GM21390 (cell line): ENCODE results near the gene SOCS1.

Experiments used
- ATAC-seq: cut with Tn5 transposase; IDR thresholded peaks from one replicate; pipeline ENCODE4 v1.9.1; 2021; ENCODE audit not compliant: unreplicated experiment

Gene SOCS1

DNA sequence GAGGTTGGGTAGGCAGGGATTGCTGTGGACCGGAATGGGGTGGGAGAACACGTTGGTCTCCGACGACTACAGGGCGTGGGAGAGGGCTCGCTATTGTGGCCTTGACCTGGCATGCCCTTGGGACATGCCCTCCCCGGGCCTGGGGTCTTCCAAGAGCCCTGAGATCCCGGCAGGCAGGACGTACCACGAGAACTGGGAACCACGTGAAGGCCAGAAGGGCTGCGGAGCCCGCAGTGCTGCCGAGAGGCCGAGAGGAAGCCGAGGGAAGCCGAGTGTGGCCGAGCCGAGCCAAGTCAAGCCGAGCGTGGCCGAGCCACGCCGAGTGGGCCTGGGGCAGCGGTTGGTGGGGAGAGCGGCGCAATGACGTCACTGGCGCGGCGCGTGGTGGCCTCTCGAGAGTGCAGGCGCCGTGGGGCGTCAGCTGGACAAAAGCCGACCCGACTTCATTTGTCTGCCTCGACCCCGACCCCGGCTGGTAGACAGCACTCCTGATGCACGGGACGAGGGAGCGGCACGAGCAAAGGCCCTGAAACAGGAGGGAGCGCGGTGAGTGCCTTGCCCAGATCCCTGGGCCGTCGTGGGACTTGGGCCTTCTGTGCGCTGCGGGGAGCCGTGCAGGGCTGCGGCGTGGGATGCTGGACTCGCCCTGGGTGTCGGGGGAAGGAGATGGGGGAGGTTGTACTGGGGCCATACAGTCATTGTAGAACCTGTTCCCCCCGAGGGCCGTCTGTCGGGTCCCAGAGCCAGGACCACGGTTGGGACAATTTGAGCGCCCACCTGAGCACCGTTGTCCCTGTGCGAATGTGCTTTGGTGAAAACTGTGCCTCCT lies 6.6 kb downstream of the SOCS1 start:
- no peak for ATAC-seq

DNA sequence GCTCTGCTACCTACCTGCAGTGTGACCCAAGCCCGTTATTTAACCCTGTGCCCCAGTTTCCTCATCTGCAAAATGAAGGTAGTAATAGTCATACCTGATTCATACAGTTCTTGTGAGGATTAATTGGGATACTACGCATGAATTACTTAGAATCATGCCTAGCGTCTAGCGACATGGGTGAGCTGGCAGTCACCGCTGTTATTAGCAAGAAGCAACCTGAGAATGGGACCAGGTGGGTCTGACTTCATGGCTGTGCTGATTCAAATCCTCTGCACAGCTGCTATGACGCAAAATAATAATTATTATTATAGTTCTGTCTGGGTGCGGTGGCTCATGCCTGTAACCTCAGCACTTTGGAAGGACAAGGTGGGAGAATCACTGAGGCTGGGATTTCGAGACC lies 7.9 kb downstream of the SOCS1 start:
- no peak for ATAC-seq

DNA sequence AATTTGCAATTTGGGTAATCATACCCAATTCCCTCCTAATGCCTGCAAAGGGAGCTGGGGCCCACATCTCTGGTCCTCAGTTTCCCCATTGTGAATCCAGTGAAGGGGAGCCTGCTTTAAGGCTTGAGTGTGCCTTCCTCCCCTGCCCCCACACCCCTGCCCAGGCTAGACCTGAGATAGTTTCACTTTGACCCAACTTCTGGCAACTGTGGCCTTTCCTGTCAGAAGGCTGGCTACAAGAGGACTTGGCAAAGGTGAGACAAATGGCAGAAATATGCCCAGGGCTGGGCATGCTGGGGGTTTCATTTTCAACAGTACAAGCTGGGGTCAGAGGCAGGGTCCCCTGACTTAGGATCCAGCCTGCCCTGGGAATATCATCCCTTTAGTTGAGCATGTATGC lies 10.0 kb downstream of the SOCS1 start:
- no peak for ATAC-seq

DNA sequence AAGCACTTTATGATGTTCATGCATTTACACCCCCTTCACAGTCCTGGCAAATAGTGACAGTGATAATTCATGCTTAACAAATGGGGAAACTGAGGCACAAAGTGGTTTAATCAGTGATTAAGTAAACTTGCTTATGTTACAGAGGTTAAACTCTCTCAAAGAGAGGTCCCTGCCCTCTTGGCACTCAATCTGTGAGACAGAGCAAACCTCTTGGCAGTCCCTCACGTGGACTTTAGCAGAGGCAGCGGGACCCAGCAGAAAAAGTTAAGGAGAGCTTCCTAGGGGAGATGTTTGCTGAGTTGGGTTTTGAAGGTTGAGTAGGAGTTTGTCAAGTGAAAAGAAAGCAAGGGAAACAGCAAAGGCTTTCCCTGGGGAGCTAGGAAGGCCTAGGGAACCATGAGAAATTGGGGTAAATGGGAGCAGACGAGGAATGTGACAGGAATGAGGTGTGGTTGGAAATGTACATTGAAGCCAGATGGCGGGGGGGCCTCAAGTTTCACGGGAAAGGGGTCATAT lies 10.7 kb downstream of the SOCS1 start:
- ATAC-seq = no peak

DNA sequence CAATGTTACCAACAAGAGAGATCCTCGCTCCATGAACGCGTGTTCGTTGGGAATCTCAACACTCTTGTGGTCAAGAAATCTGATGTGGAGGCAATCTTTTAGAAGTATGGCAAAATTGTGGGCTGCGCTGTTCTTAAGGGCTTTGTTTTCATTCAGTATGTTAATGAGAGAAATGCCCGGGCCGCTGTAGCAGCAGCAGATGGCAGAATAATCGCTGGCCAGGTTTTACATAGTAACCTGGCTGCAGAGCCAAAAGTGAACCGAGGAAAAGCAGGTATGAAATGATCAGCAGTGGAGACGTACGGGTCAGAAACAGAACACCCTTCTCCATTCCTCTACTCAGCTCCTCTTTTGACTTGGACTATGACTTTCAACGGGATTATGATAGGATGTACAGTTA lies 13.3 kb downstream of the SOCS1 start:
- ATAC-seq = no peak

DNA sequence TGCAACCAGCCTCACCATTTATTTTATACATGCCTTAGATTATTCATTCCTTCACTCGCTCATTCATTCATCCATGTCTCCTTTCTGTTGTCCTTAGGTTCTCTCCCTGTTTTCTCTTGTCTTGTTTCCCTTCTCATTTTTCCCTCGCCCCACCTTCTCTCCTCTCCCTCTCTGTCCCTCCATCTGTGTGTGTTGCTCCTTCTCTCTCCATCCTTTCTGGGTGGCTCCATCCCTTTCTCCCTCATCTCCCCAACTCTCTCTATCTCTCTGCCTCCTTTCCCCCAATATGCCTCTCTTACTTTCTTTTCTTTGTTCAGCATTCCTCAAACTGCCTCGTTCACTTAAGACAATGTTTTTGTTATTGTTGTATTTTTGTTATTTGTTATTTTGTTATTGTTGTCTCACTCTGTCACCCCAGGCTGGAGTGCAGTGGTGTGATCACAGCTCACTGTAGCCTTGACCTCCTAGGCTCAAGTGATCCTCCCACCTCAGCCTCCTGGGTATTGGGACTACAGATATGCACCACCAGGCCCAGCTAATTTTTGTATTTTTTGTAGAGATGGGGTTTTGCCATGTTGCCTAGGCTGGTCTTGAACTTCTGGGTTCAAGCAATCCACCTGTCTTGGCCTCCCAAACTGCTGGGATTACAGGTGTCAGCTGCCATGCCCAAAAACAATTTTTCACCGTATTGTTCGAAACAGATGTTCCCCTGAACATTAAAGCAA lies 14.4 kb downstream of the SOCS1 start:
- no peak for ATAC-seq

DNA sequence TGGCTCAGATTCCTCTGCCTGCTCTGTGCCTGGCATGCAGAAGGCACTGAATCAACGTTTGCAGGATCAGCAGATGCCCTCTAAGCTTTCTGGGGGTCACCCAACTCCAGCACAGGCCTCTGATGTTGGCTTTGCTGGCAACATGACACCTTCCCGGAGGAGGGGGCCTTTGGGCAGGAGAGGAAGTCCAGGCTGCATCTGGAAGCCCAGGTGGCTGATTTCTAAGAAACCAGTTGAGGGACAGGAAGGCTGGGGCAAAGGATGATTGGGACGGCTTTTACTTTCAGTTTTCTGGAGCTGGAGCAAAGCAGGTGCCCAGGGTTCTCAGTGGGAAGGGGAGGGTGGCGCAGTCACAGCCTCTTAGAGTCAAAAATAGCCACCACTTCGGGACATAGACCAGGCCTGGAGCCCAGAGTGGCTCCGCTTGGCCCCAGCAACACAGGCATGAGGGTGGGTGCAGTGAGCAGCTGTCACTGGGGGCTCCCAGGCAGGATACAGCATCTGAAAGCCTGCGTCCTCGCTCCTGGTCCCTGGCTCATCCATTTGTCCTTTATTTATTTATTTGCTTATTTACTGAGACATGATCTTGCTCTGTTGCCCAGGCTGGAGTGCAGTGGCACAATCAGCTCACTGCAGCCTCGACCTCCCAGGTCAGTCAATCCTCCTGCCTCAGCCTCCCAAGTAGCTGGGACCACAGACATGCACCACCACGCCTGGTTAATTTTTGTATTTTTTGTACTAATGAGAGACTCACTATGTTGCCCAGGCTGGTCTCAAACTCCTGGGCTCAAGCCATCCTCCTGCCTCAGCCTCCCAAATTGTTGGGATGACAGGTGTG lies 15.1 kb downstream of the SOCS1 start:
- ATAC-seq = no peak

DNA sequence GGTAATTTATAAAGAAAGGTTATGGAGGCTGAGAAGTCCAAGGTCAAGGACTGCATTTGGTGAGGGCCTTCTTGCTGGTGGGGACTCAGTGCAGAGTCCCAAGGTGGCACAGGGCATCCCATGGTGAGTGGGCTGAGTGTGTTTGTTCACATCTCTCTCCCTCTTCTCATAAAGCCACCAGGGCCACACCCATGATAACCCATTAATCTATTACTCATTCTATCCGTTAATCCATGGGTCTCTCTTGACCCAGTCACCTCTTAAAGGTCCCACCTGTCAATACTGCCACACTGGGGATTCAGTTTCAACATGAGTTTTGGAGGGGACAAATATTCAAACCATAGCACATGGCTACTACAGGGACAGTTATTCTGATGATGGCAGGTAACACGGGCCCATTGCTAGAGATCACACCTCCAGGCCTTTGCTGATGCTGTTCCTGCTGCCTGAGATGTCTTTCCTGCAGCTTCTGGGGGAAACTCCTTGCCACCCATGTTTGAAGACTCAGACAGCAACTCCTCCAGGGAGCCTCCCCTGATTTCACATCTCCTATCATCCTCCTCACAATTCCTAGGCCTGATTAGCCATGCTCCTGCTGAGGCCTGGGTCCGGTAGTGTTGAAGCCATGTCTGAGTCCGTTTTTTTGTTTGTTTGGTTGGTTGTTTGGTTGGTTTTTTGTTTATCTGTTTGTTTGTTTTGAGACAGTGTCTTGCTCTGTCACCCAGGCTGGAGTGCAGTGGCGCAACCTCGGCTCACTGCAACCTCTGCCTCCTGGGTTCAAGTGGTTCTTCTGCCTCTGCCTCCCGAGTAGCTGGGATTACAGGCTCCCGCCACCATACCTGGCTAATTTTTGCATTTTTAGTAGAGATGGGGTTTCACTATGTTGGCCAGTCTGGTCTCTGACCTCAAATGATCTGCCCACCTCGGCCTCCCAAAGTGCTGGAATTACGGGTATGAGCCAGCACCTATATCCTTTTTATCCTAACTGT lies 16.1 kb downstream of the SOCS1 start:
- ATAC-seq = no peak

DNA sequence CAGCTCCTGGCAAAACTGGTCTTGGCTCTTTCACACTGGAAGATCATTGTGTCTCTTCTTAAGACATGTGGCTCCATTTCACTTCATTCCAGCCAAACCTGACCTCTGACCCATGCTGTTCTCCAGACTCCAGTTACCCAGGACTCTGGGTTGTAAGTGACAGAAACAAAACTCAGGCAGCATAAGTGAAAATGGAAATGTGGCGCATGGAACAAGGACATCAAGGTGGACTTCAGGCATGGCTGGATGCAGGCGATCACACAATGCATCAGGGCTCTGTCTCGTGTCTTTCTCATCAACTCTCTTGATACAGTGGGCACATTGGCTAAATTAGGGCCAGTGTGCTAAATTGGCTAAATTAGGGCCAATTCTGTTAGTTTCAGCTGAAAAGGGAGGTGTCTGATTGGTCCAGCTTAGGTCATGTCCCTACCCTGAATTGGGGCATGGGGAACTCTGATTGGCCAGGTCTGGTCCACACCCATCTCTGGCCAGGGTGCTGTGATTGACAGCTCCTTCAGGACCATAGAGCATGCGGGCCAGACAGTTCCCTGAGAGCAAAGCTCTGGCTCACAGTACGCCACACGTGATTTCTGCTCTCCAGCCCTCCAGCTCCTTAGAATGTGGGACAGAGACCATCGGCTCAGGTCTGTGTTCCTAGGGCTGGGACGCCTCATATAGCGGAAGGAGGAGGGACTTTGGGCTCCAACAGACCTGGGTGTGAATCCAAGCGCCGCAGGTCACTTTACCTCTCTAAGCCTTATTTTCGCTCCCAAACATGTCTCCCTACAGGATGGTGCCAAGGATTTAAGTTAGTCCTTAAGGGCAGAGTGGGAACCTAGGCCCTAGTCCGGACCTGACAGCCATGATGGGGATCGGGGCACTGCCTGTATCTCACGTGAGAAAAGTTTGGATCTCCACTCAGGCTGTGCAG lies 17.5 kb downstream of the SOCS1 start:
- no peak for ATAC-seq

DNA sequence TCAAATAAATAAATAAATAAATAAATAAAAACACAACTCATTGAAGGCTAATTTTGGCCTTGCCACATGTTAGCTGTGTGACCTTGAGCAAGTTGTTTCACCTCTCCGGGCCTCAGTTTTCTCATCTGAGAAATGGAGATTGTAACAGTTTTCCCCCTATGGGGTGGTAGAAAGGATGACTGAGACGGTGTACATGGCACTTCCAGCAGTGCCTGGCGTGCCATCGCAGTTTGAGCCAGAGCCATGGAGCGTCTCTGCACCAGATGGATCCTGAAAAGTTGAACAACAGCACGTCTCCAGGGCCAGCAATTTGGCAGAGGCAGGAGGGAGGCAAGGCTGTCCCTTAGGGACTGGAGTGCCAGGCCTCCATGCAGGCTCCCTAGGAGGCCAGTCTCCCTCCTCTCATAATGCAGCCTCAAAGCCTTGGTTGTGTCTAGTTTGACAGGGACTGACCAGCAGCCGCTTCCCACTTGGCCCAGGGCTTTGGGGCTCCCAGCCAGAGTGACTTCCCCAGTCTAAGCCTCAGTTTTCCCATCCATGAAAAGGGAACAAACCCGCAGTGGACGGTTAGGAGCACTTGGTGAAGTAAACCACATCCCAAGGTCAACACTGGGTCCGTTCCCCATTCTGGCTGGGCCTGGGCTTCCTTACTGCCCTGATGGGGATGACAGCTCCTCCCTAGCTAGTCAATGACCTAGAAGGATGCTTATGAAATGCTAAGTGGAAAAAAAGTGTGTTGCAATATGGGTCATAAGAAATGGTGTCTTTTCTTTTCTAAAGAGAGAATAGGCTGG lies 19.3 kb downstream of the SOCS1 start:
- no peak for ATAC-seq

DNA sequence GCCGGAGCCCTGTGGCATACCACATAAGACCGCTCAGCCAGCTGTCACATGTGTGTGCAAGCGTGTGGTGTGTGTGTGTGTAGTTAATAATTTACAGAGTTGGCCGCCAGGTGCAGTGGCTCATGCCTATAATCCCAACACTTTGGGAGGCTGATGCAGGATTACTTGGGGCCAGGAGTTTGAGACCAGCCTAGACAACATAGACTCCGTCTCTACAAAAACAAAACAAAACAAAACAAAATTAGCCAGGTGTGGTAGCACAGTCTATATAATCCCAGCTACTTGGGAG lies 20.4 kb downstream of the SOCS1 start:
- no peak for ATAC-seq

DNA sequence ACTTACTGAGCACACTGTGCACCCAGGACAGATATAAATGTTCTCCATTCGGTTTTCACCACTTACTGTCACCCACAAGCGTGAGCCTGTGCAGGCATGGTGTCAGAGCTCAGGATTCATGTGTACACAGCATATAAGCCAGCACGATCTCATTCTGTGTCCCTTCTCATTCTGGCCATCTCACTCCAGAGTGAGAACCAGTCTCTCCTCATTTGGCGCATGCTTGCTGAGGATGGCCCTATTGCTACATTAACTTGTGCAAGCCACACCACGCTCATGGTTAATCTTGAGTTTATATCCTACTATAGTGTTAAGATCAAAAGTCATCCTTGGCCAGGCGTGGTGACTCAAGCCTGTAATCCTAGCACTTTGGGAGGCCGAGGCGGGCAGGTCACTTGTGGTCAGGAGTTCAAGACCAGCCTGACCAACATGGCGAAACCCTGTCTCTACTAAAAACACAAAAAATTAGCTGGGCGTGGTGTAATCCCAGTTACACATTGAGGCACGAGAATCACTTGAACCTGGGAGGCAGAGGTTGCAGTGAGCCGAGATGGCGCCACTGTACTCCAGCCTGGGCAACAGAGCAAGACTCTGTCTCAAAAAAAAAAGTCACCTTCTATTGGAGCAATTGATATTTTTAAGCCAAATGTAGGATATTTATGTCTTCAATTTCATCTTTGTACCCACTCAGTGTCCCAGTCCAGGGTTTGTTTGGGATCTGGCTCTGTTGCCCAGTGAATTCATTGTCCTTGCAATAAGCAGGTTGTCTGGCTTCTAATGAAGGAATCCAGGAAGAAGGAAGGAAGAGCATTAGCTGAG lies 20.9 kb downstream of the SOCS1 start:
- no peak for ATAC-seq

DNA sequence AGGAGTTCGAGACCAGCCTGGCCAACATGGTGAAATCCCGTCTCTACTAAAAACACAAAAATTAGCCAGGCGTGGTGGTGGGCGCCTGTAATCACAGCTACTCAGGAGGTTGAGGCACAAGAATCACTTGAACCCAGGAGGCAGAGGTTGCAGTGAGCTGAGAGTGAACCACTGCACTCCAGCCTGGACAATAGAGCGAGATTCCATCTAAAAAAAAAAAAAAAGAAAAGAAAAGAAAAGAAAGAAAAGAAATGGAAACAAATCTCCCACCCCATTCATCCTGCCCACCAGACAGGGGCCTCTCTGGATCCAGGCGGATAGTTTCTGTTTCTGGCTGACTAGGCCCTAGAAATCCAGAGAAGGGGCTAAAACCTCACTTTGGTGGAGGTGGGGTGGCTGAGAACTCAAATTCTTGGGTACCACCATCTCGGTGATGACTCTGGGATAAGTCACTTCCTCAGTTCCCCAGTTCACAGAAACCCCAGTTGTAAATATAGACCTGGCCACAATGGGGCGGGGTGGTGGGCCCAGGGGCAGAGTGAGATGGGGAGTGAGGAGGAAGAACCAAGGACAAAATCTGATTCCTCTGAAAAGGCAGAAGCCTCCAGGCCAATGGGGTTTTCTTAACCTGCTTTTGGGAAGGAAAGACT lies 22.2 kb downstream of the SOCS1 start:
- no peak for ATAC-seq

DNA sequence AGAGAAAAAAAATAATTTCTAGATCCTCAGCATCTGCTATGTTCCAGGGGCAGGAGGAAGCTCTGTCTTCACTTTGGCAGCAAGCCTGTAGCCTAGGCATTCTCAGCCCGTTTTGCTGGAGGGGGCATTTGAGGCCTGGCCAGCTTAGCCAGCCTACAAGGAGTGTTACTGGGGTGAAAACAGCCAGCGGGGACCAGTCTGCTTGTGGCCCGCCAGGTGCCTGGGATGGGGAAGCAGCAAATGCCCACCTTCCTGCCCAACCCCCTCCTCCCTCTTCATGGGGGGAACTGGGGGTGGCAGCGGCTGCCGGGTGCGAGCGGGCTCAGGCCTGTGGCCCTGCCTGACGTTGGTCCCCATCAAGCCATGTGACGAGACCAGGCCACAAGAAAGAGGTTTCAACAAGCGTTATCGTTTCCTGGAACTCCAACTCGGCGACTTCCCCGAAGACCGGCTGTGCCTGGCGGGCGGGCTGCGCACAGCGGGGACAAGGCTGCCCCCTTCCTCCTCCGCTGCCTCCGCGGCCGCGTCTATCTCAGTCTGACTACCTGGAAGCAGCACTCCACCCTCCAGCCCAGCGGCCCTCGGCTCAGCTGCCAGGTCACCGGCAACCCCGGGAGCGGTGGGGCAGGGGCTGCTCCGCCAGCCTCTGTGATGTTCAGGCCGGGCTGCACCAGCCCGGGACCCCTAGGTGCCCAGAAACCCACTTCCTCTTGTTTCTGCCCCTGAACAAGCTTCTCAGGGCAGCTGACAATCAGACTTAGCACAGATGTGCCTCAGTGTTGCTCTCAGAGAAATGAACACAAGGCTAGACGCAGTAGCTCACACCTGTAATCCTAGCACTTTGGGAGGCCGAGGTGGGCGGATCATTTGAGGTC lies 22.9 kb downstream of the SOCS1 start:
- no peak for ATAC-seq

DNA sequence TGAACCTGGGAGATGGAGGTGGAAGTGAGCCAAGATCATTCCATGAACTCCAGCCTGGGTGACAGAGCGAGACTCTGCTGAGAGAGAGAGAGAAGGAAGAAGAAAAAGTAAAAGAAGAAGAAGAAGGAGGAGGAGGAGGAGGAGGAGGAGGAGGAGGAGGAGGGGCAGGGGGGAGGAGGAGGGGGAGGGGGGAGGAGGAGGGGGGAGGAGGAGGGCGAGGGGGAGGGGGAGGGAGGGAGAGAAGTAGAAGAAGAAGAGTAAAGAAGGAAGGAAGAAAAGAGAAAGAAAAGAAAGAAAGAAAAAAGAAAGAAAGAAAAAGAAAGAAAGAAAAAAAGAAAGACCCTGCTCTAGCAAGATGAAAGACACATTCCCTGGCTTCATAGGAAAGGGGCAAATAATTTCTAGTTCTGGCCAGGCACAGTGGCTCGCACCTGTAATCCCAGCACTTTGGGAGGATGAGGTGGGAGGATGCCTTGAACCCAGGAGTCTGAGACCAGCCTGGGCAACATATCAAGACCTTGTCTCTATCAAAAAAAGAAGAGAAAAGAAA lies 23.6 kb downstream of the SOCS1 start:
- ATAC-seq = no peak

DNA sequence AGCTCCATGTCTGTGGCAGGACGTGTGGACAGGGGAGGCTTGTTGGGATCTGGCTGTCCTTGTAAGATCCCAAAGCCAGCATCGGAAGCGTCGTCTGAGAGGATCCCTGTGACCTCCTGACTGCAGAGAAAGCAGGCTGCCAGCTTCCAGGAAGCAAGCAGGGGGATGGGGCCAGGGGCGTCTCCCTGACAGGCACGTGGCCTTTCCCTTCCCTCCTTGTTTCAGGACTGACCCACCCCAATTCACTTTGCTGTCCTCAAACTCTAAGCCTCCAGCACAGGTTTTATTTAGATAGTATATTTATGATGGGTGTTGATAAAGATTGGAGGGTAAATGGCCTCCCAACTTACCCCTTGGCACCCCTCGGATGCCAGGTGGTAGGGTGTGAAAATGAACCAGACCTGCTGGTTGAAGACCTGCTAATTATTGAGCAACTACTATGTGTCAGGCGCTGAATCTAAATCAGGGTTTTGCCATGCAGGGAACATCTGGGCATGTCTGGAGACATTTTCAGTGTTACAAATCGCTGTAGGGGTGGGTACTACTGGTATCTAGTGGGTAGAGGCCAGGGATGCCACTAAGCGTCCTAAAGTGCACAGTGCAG lies 24.5 kb downstream of the SOCS1 start:
- no peak for ATAC-seq
